ENCODE data around the gene MAST3. TPM values are rescaled to one million over a fixed set of nuclear protein-coding genes. Genes with fewer than 3 reads are reported as not detected.
"Not testable (repeated sequence)": the region's sequence is repeated elsewhere in the genome, so short reads cannot be mapped to it uniquely, and the experiment has no call there.

MAST3 gene
- polyA plus RNA-seq, 1 experiment: 2.8 TPM

- Histone ChIP-seq H3K36me3 (ENCODE audit: control insufficient read depth, insufficient read depth, low read length) (peaks cover 25% of the 10 kb centered on the region), H3K4me3 (ENCODE audit: low read depth, low read length) (no peak overlapping the region), H3K27me3 (ENCODE audit: control insufficient read depth, insufficient read depth, low read length) (no peaks in the 10 kb centered on the region)
- no peak for TF ChIP-seq CTCF (IDR thresholded peaks at IDR 0.05; ENCODE audit: insufficient read depth, low read depth, low read length)
- ChIA-PET POLR2A (no interaction called here), CTCF (interaction anchor here (0.6 to 2.3 kb wide), 5 partner anchors 10 to 837 kb away, joined by 3 to 10 read pairs (median 3); no protein-coding TSS in a partner anchor)
- DNase-seq (ENCODE audit: low read depth): no peak
These were observed 60.9 kb downstream of the MAST3 start for GRCh38 chr19:18158467-18158866.

GRCh38 chr19:18159059-18159616 lies 61.6 kb downstream of the MAST3 start:
- H3K27me3 ChIP-seq (ENCODE audit: control insufficient read depth, insufficient read depth, low read length); POLR2A ChIA-PET; DNase-seq (ENCODE audit: low read depth); H3K4me3 ChIP-seq (ENCODE audit: low read depth, low read length): not testable (repeated sequence)
- peaks cover 25% of the 10 kb centered on the region for H3K36me3 ChIP-seq (ENCODE audit: control insufficient read depth, insufficient read depth, low read length)
- CTCF ChIA-PET: interaction anchor here (2.3 kb wide), 1 partner anchor 9 kb away, joined by 10 read pairs; no protein-coding TSS in a partner anchor

DNA sequence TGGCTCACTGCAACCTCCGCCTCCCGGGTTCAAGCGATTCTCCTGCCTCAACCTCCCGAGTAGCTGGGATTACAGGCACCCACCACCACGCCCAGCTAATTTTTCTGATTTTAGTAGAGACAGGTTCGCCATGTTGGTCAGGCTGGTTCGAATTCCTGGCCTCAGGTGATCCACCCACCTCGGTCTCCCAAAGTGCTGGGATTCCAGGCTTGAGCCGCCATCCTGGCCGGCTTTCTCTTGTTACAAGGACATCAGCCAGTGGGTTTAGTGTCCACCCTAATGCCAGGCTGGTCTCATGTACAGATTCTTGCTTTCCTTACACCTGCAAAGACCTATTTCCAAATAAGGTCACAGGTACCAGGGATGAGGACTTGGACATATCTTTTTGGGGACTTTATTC lies 62.2 kb downstream of the MAST3 start:
- ChIA-PET CTCF (interaction anchor here (0.9 to 2.3 kb wide), 11 partner anchors 8 to 87 kb away, joined by 3 to 11 read pairs (median 4); partner anchors contain the start of gene PIK3R2), POLR2A (no interaction called here)
- no peak for DNase-seq (ENCODE audit: low read depth)
- TF ChIP-seq CTCF (IDR thresholded peaks at IDR 0.05; ENCODE audit: insufficient read depth, low read depth, low read length): no peak
- H3K36me3 ChIP-seq (ENCODE audit: control insufficient read depth, insufficient read depth, low read length): peaks cover 25% of the 10 kb centered on the region
- H3K4me3 ChIP-seq (ENCODE audit: low read depth, low read length): no peak overlapping the region
- H3K27me3 ChIP-seq (ENCODE audit: control insufficient read depth, insufficient read depth, low read length): no peaks in the 10 kb centered on the region

DNA sequence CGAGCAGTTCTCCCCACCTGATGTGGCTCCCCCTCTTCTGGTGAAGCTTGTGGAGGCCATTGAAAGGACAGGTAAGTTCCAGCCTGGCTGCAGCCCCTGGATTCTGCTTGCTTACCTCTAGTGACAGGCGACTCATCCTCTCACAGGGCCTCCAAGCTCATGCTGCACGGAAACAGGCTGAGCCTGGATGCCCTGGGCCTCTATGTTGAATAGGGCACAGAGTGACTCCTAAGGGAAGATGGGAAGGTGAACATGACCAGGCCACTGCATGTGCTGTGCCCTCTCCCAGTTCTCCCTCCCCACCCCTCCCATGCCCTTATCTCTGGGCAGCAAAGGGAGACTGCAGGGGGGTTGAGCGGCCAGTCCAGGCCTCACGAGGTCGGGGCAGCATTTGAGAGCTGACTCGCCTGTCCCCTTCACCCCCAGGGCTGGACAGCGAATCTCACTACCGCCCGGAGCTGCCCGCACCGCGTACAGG lies 63.0 kb downstream of the MAST3 start:
- ChIA-PET POLR2A (interaction anchor here (0.6 kb wide), 1 partner anchor 431 kb away, joined by 3 read pairs; no protein-coding TSS in a partner anchor), CTCF (interaction anchor here (0.6 to 2.3 kb wide), 16 partner anchors 8 to 109 kb away, joined by 3 to 11 read pairs (median 3); partner anchors contain the start of gene PIK3R2)
- Histone ChIP-seq H3K4me3 (ENCODE audit: low read depth, low read length) (no peak overlapping the region), H3K36me3 (ENCODE audit: control insufficient read depth, insufficient read depth, low read length) (peaks cover 23% of the 10 kb centered on the region), H3K27me3 (ENCODE audit: control insufficient read depth, insufficient read depth, low read length) (no peaks in the 10 kb centered on the region)
- DNase-seq (ENCODE audit: low read depth): no peak
- no peak for TF ChIP-seq CTCF (IDR thresholded peaks at IDR 0.05; ENCODE audit: insufficient read depth, low read depth, low read length)

GRCh38 chr19:18160971-18161635 lies 63.5 kb downstream of the MAST3 start:
- CTCF ChIA-PET: interaction anchor here (0.6 to 2.3 kb wide), 17 partner anchors 8 to 109 kb away, joined by 3 to 11 read pairs (median 3); partner anchors contain the start of gene PIK3R2
- POLR2A ChIA-PET: interaction anchor here (0.6 kb wide), 2 partner anchors 93 to 432 kb away, joined by 3 read pairs; no protein-coding TSS in a partner anchor
- DNase-seq (ENCODE audit: low read depth): no peak
- Histone ChIP-seq H3K4me3 (ENCODE audit: low read depth, low read length) (0 out of 2 replicates have a peak overlapping the region, but pooled peaks have one; percentile 15), H3K27me3 (ENCODE audit: control insufficient read depth, insufficient read depth, low read length) (no peaks in the 10 kb centered on the region), H3K36me3 (ENCODE audit: control insufficient read depth, insufficient read depth, low read length) (peaks cover 24% of the 10 kb centered on the region)
- TF ChIP-seq CTCF (IDR thresholded peaks at IDR 0.05; ENCODE audit: insufficient read depth, low read depth, low read length): peak; percentile 49
